ENCODE data around the gene NEK11.

GRCh38 chr3:131386429-131387165 is 359.9 kb downstream of the NEK11 start:
- no peak for TF ChIP-seq MAX (IDR thresholded peaks at IDR 0.05; ENCODE audit: low read depth)
- TF ChIP-seq, protein P1, sequence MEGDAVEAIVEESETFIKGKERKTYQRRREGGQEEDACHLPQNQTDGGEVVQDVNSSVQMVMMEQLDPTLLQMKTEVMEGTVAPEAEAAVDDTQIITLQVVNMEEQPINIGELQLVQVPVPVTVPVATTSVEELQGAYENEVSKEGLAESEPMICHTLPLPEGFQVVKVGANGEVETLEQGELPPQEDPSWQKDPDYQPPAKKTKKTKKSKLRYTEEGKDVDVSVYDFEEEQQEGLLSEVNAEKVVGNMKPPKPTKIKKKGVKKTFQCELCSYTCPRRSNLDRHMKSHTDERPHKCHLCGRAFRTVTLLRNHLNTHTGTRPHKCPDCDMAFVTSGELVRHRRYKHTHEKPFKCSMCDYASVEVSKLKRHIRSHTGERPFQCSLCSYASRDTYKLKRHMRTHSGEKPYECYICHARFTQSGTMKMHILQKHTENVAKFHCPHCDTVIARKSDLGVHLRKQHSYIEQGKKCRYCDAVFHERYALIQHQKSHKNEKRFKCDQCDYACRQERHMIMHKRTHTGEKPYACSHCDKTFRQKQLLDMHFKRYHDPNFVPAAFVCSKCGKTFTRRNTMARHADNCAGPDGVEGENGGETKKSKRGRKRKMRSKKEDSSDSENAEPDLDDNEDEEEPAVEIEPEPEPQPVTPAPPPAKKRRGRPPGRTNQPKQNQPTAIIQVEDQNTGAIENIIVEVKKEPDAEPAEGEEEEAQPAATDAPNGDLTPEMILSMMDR (IDR thresholded peaks at IDR 0.05) = no peak
- TF ChIP-seq TEAD4 (IDR thresholded peaks at IDR 0.05; ENCODE audit: borderline replicate concordance, insufficient read depth) = no peak
- TF ChIP-seq RAD21 (IDR thresholded peaks at IDR 0.05; ENCODE audit: low read length) = no peak
- TF ChIP-seq SMC3 (IDR thresholded peaks at IDR 0.05; ENCODE audit: low read depth, low read length) = no peak
- no peak for TF ChIP-seq REST (IDR thresholded peaks at IDR 0.05; ENCODE audit: low read depth, low read length)
- TF ChIP-seq RFX5 (IDR thresholded peaks at IDR 0.05; ENCODE audit: low read length) = no peak
- TF ChIP-seq RCOR1 (IDR thresholded peaks at IDR 0.05; ENCODE audit: low read length) = no peak
- TF ChIP-seq TCF12 (IDR thresholded peaks at IDR 0.05) = no peak
- no peak for TF ChIP-seq FOXJ3 (CRISPR knock-in tag; IDR thresholded peaks at IDR 0.05)
- TF ChIP-seq EZH2phosphoT487 (IDR thresholded peaks at IDR 0.05; ENCODE audit: borderline replicate concordance, low read depth) = no peak
- TF ChIP-seq NRF1 (IDR thresholded peaks at IDR 0.05; ENCODE audit: low read depth, low read length) = no peak
- no peak for TF ChIP-seq MEF2A (IDR thresholded peaks at IDR 0.05; ENCODE audit: borderline replicate concordance, low read depth)

All from SK-N-SH (cell line).